DOHH2 (cell line): ENCODE results near the gene MDP1.

Experiments used
- H3F3A ChIP-seq: fragments of 200-600 bp; sonication (generic), shearing (Covaris generic); 2 replicates; pipeline ENCODE4 v1.6.0; 2016; ENCODE audit warnings: antibody characterized with exemption, mild to moderate bottlenecking; ENCODE audit not compliant: control insufficient read depth, insufficient read depth
- H3K27ac ChIP-seq: fragments of 200-600 bp; sonication (generic); 2 replicates; pipeline ENCODE4 v1.5.1; 2014; ENCODE audit warnings: low read depth, mild to moderate bottlenecking, low read length, moderate library complexity
- H3K27me3 ChIP-seq: fragments of 200-600 bp; sonication (generic); 2 replicates; pipeline ENCODE4 v1.6.1; 2014; ENCODE audit warnings: mild to moderate bottlenecking, low read length, mixed read lengths; ENCODE audit not compliant: control insufficient read depth
- H3K36me3 ChIP-seq: fragments of 200-600 bp; sonication (generic); 2 replicates; pipeline ENCODE4 v1.6.1; 2014; ENCODE audit warnings: mild to moderate bottlenecking, low read length, moderate library complexity, mixed read lengths; ENCODE audit not compliant: control insufficient read depth
- H3K4me1 ChIP-seq: fragments of 200-600 bp; sonication (generic); 2 replicates; pipeline ENCODE4 v1.6.1; 2014; ENCODE audit warnings: mild to moderate bottlenecking, low read length, mixed read lengths; ENCODE audit not compliant: control insufficient read depth
- H3K4me2 ChIP-seq: fragments of 200-600 bp; sonication (generic); 2 replicates; pipeline ENCODE4 v1.6.0; 2014; ENCODE audit warnings: mild to moderate bottlenecking, low read length, moderate library complexity
- H3K4me3 ChIP-seq: fragments of 200-600 bp; sonication (generic); 2 replicates; pipeline ENCODE4 v1.5.1; 2014; ENCODE audit warnings: mild to moderate bottlenecking, low read length, mixed read lengths
- H3K79me2 ChIP-seq: fragments of 200-600 bp; sonication (generic); 2 replicates; pipeline ENCODE4 v1.6.1; 2014; ENCODE audit warnings: mild to moderate bottlenecking, low read length, mixed read lengths; ENCODE audit not compliant: control insufficient read depth
- H3K9me2 ChIP-seq: fragments of 200-600 bp; sonication (generic); replicated peaks from 2 replicates; pipeline ENCODE4 v1.6.1; 2014; ENCODE audit warnings: mild to moderate bottlenecking, low read length, mixed read lengths; ENCODE audit not compliant: control insufficient read depth
- H3K9me3 ChIP-seq: fragments of 200-600 bp; sonication (generic); 2 replicates; pipeline ENCODE4 v1.6.1; 2014; ENCODE audit warnings: antibody characterized with exemption, low read length, mixed read lengths; ENCODE audit not compliant: control insufficient read depth, insufficient read depth
- H4K20me1 ChIP-seq: fragments of 200-600 bp; sonication (generic); 2 replicates; pipeline ENCODE4 v1.6.0; 2014; ENCODE audit warnings: low read depth, mild to moderate bottlenecking, antibody characterized with exemption, low read length, moderate library complexity; ENCODE audit not compliant: control insufficient read depth, insufficient read depth
- CTCF ChIP-seq: fragments of 200-600 bp; sonication (generic); IDR thresholded peaks from one replicate; pipeline ENCODE4 v1.5.1; 2014; ENCODE audit warnings: antibody characterized with exemption, mild to moderate bottlenecking, low read depth, low read length; ENCODE audit not compliant: poor library complexity, severe bottlenecking
- EZH2phosphoT487 ChIP-seq: fragments of 200-600 bp; sonication (generic); IDR thresholded peaks from 2 replicates; pipeline ENCODE4 v1.6.1; 2017; ENCODE audit warnings: borderline replicate concordance, mild to moderate bottlenecking, antibody characterized with exemption, low read length, moderate library complexity, mixed read lengths

MDP1 gene

GRCh38 chr14:24258548-24259265 lies 42.8 kb upstream of the MDP1 start:
- Histone ChIP-seq H3K27me3 (no peaks in the 10 kb centered on the region), H3F3A (peaks cover 3% of the 10 kb centered on the region; the same call in 1 of the 2 replicates), H3K9me2 (no peaks in the 10 kb centered on the region), H4K20me1 (no peaks in the 10 kb centered on the region), H3K9me3 (no peaks in the 10 kb centered on the region), H3K4me3 (no peak overlapping the region), H3K4me2 (no peak overlapping the region), H3K27ac (no peak overlapping the region), H3K4me1 (no peaks in the 10 kb centered on the region), H3K79me2 (no peaks in the 10 kb centered on the region), H3K36me3 (no peaks in the 10 kb centered on the region)
- TF ChIP-seq CTCF: no peak
- no peak for TF ChIP-seq EZH2phosphoT487

DNA sequence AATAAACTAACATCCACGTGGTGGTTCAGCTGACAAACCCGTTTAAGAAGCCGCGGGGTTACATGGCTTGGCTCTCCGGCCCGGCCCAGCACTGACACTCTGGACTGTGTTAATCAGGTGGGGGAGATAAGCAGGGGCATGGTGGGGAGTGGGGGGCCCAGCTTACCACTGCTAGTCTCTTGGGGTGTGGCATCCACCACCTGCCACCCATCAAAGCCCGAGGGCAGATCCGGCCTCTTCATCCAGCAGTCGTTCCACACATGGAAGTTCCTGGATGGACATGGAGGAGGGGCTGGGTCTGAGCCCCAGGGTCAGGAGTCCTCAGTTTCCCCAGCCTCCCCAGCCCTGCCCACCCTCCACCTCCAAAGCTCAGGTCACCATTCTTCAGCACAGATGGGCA lies 42.3 kb upstream of the MDP1 start:
- Histone ChIP-seq H3K9me3 (no peaks in the 10 kb centered on the region), H4K20me1 (no peaks in the 10 kb centered on the region), H3K36me3 (no peaks in the 10 kb centered on the region), H3K27me3 (no peaks in the 10 kb centered on the region), H3K27ac (no peak overlapping the region), H3K4me1 (no peaks in the 10 kb centered on the region), H3K4me3 (no peak overlapping the region), H3K4me2 (no peak overlapping the region), H3K9me2 (no peaks in the 10 kb centered on the region), H3K79me2 (no peaks in the 10 kb centered on the region), H3F3A (peaks cover 3% of the 10 kb centered on the region; the same call in 1 of the 2 replicates)
- TF ChIP-seq CTCF (no peak), EZH2phosphoT487 (no peak)

GRCh38 chr14:24256960-24257359 lies 41.1 kb upstream of the MDP1 start:
- no peaks in the 10 kb centered on the region for H3K27me3 ChIP-seq
- H3K27ac ChIP-seq: no peak overlapping the region
- no peaks in the 10 kb centered on the region for H3K4me1 ChIP-seq
- H3K9me2 ChIP-seq: no peaks in the 10 kb centered on the region
- H3K36me3 ChIP-seq: no peaks in the 10 kb centered on the region
- H3K9me3 ChIP-seq: no peaks in the 10 kb centered on the region
- TF ChIP-seq EZH2phosphoT487: no peak
- no peak for TF ChIP-seq CTCF
- H4K20me1 ChIP-seq: no peaks in the 10 kb centered on the region
- H3K4me3 ChIP-seq: no peak overlapping the region
- H3F3A ChIP-seq: peaks cover 3% of the 10 kb centered on the region; the same call in 1 of the 2 replicates
- H3K4me2 ChIP-seq: no peak overlapping the region
- no peaks in the 10 kb centered on the region for H3K79me2 ChIP-seq
